OCI-LY3 (cell line): ENCODE results near the gene FSIP1.

ENCODE experiments used
- H2AFZ ChIP-seq: fragments of 200-600, 300-600 bp; shearing (Covaris generic); 2 replicates; pipeline ENCODE4 v1.6.0; 2014; ENCODE audit warnings: antibody characterized with exemption, low read depth, low read length
- H3K27ac ChIP-seq: fragments of 200-600, 300-600 bp; sonication (generic); 2 replicates; pipeline ENCODE4 v1.5.1; 2014; ENCODE audit warnings: mild to moderate bottlenecking, low read length, moderate library complexity, mixed read lengths
- H3K27me3 ChIP-seq: fragments of 200-600, 300-600 bp; sonication (generic); 2 replicates; pipeline ENCODE4 v1.6.1; 2014; ENCODE audit warnings: low read depth, low read length, mixed read lengths
- H3K36me3 ChIP-seq: fragments of 200-600, 300-600 bp; sonication (generic); replicated peaks from 2 replicates; pipeline ENCODE3; 2014; ENCODE audit warnings: low read depth, low read length, mixed read lengths
- H3K4me1 ChIP-seq: fragments of 300-600, 200-600 bp; sonication (generic); 2 replicates; pipeline ENCODE4 v1.6.1; 2014; ENCODE audit warnings: low read length, mixed read lengths
- H3K4me2 ChIP-seq: fragments of 200-600, 300-600 bp; sonication (generic); 2 replicates; pipeline ENCODE4 v1.6.1; 2014; ENCODE audit warnings: low read length, mixed read lengths
- H3K4me3 ChIP-seq: fragments of 300-600, 200-600 bp; sonication (generic); 2 replicates; pipeline ENCODE4 v1.5.1; 2014; ENCODE audit warnings: antibody characterized with exemption, mild to moderate bottlenecking, low read length, moderate library complexity
- H3K79me2 ChIP-seq: fragments of 300-600, 200-600 bp; shearing (Covaris generic); 2 replicates; pipeline ENCODE4 v1.6.1; 2014; ENCODE audit warnings: mild to moderate bottlenecking, low read length, mixed read lengths
- H3K9ac ChIP-seq: fragments of 300-600, 200-600 bp; shearing (Covaris generic); 2 replicates; pipeline ENCODE4 v1.6.0; 2014; ENCODE audit warnings: mild to moderate bottlenecking, low read length, moderate library complexity
- H3K9me3 ChIP-seq: fragments of 200-600, 300-600 bp; shearing (Covaris generic); 2 replicates; pipeline ENCODE4 v1.6.1; 2014; ENCODE audit warnings: low read length, mixed read lengths; ENCODE audit not compliant: insufficient read depth
- H4K20me1 ChIP-seq: fragments of 200-600, 300-600 bp; sonication (generic); 2 replicates; pipeline ENCODE4 v1.6.1; 2016; ENCODE audit warnings: low read length, mixed read lengths; ENCODE audit not compliant: insufficient read depth
- CTCF ChIP-seq: fragments of 200-600, 300-600 bp; sonication (generic); IDR thresholded peaks from 2 replicates; pipeline ENCODE4 v1.5.1; 2014; ENCODE audit warnings: antibody characterized with exemption, low read length, low read depth
- EZH2phosphoT487 ChIP-seq: fragments of 200-600 bp; shearing (Covaris generic); IDR thresholded peaks from 2 replicates; pipeline ENCODE4 v1.6.1; 2018; ENCODE audit warnings: antibody characterized with exemption, mixed run types, low read depth

Gene FSIP1

GRCh38 chr15:39627451-39628143, 155.0 kb downstream of the FSIP1 start:
- no peak overlapping the region for H3K4me2 ChIP-seq
- peaks cover 8% of the 10 kb centered on the region; the same call in 1 of the 2 replicates for H3K9me3 ChIP-seq
- H3K27me3 ChIP-seq = no peaks in the 10 kb centered on the region
- H3K79me2 ChIP-seq = no peaks in the 10 kb centered on the region
- H2AFZ ChIP-seq = no peak overlapping the region
- peaks cover 20% of the 10 kb centered on the region for H3K36me3 ChIP-seq
- no peak overlapping the region for H3K4me3 ChIP-seq
- H3K9ac ChIP-seq = no peak overlapping the region
- no peak overlapping the region for H3K27ac ChIP-seq
- H4K20me1 ChIP-seq = no peaks in the 10 kb centered on the region
- peaks cover 56% of the 10 kb centered on the region for H3K4me1 ChIP-seq
- TF ChIP-seq EZH2phosphoT487 = no peak
- no peak for TF ChIP-seq CTCF

GRCh38 chr15:39625856-39626255, 156.8 kb downstream of the FSIP1 start:
- no peaks in the 10 kb centered on the region for H3K79me2 ChIP-seq
- peaks cover 20% of the 10 kb centered on the region for H3K36me3 ChIP-seq
- H3K9me3 ChIP-seq = peaks cover 8% of the 10 kb centered on the region; the same call in 1 of the 2 replicates
- H3K4me1 ChIP-seq = peaks cover 71% of the 10 kb centered on the region
- H3K27ac ChIP-seq = no peak overlapping the region
- H3K4me2 ChIP-seq = no peak overlapping the region
- no peaks in the 10 kb centered on the region for H4K20me1 ChIP-seq
- H3K4me3 ChIP-seq = no peak overlapping the region
- H3K27me3 ChIP-seq = no peaks in the 10 kb centered on the region
- H3K9ac ChIP-seq = no peak overlapping the region
- no peak overlapping the region for H2AFZ ChIP-seq
- TF ChIP-seq EZH2phosphoT487 = no peak
- no peak for TF ChIP-seq CTCF

GRCh38 chr15:39625451-39625850, 157.2 kb downstream of the FSIP1 start:
- peaks cover 8% of the 10 kb centered on the region; the same call in 1 of the 2 replicates for H3K9me3 ChIP-seq
- H3K9ac ChIP-seq = no peak overlapping the region
- H3K79me2 ChIP-seq = no peaks in the 10 kb centered on the region
- TF ChIP-seq CTCF (no peak), EZH2phosphoT487 (no peak)
- no peak overlapping the region for H3K4me2 ChIP-seq
- H3K27ac ChIP-seq = peak overlapping the region; percentile 98
- H3K27me3 ChIP-seq = no peaks in the 10 kb centered on the region
- peaks cover 71% of the 10 kb centered on the region for H3K4me1 ChIP-seq
- H3K36me3 ChIP-seq = peaks cover 20% of the 10 kb centered on the region
- no peak overlapping the region for H3K4me3 ChIP-seq
- H4K20me1 ChIP-seq = no peaks in the 10 kb centered on the region
- no peak overlapping the region for H2AFZ ChIP-seq

GRCh38 chr15:39624806-39625205, 157.8 kb downstream of the FSIP1 start:
- peaks cover 23% of the 10 kb centered on the region for H3K36me3 ChIP-seq
- peaks cover 8% of the 10 kb centered on the region; the same call in 1 of the 2 replicates for H3K9me3 ChIP-seq
- H4K20me1 ChIP-seq = no peaks in the 10 kb centered on the region
- H3K27ac ChIP-seq = peak overlapping the region; percentile 98
- no peaks in the 10 kb centered on the region for H3K27me3 ChIP-seq
- H3K79me2 ChIP-seq = no peaks in the 10 kb centered on the region
- no peak overlapping the region for H3K4me2 ChIP-seq
- peak overlapping the region; percentile 71; the same call in 1 of the 2 replicates for H3K9ac ChIP-seq
- TF ChIP-seq CTCF = no peak
- no peak for TF ChIP-seq EZH2phosphoT487
- peaks cover 68% of the 10 kb centered on the region for H3K4me1 ChIP-seq
- H2AFZ ChIP-seq = no peak overlapping the region
- H3K4me3 ChIP-seq = no peak overlapping the region
